GM23248 (cell line): ENCODE results near the gene NFATC2. TPM values are rescaled to one million over a fixed set of nuclear protein-coding genes. Genes with fewer than 3 reads are reported as not detected.

Experiments used
- DNase-seq: peaks from one replicate; pipeline ENCODE4 v3.0.0-alpha.2; 2015
- H2AFZ ChIP-seq: fragments of 200-600 bp; sonication (generic); 2 replicates; pipeline ENCODE4 v1.6.1; 2016; ENCODE audit warnings: antibody characterized with exemption
- H3F3A ChIP-seq: fragments of 200-600 bp; sonication (generic); 2 replicates; pipeline ENCODE4 v1.6.1; 2016; ENCODE audit warnings: mild to moderate bottlenecking, antibody characterized with exemption, mixed run types; ENCODE audit not compliant: insufficient read depth
- H3K27ac ChIP-seq: fragments of 200-600 bp; sonication (generic); 2 replicates; pipeline ENCODE4 v1.5.1; 2016; ENCODE audit warnings: mild to moderate bottlenecking
- H3K27me3 ChIP-seq: fragments of 200-600 bp; sonication (generic); replicated peaks from 2 replicates; pipeline ENCODE4 v1.6.1; 2016; ENCODE audit warnings: mild to moderate bottlenecking; ENCODE audit not compliant: insufficient read depth
- H3K36me3 ChIP-seq: fragments of 200-600 bp; sonication (generic); 2 replicates; pipeline ENCODE4 v1.6.1; 2016; ENCODE audit warnings: low read depth, mild to moderate bottlenecking
- H3K4me1 ChIP-seq: fragments of 200-600 bp; sonication (generic); 2 replicates; pipeline ENCODE4 v1.6.1; 2016; ENCODE audit warnings: mild to moderate bottlenecking; ENCODE audit not compliant: insufficient read depth
- H3K4me2 ChIP-seq: fragments of 200-600 bp; sonication (generic); one replicate; pipeline ENCODE4 v1.6.1; 2016; ENCODE audit warnings: mild to moderate bottlenecking; ENCODE audit not compliant: unreplicated experiment
- H3K4me3 ChIP-seq: fragments of 200-600 bp; sonication (generic); 2 replicates; pipeline ENCODE4 v1.5.1; 2016; ENCODE audit warnings: mild to moderate bottlenecking
- H3K79me2 ChIP-seq: fragments of 200-600 bp; sonication (generic); 2 replicates; pipeline ENCODE4 v1.6.1; 2016; ENCODE audit warnings: mild to moderate bottlenecking; ENCODE audit not compliant: insufficient read depth
- H3K9ac ChIP-seq: fragments of 200-600 bp; sonication (generic); 2 replicates; pipeline ENCODE4 v1.6.1; 2016; ENCODE audit warnings: mild to moderate bottlenecking
- H3K9me2 ChIP-seq: fragments of 200-600 bp; sonication (generic); 2 replicates; pipeline ENCODE4 v1.6.1; 2016; ENCODE audit warnings: mixed run types, mild to moderate bottlenecking, moderate library complexity; ENCODE audit not compliant: insufficient read depth
- H3K9me3 ChIP-seq: fragments of 200-600 bp; sonication (generic); one replicate; pipeline ENCODE4 v1.6.1; 2017; ENCODE audit warnings: low read depth
- H4K20me1 ChIP-seq: fragments of 200-600 bp; sonication (generic); 2 replicates; pipeline ENCODE4 v1.6.0; 2016; ENCODE audit not compliant: insufficient read depth
- EZH2 ChIP-seq: fragments of 200-600 bp; sonication (generic); IDR thresholded peaks from 2 replicates; pipeline ENCODE4 v1.6.1; 2018; ENCODE audit warnings: antibody characterized with exemption, mild to moderate bottlenecking; ENCODE audit not compliant: insufficient read depth, poor library complexity, severe bottlenecking
- EZH2phosphoT487 ChIP-seq: fragments of 200-600 bp; sonication (generic); IDR thresholded peaks from 2 replicates; pipeline ENCODE4 v1.6.1; 2018; ENCODE audit warnings: antibody characterized with exemption, moderate library complexity, mild to moderate bottlenecking, low read depth; ENCODE audit not compliant: insufficient read depth
- whole genome bisulfite sequencing, 2 experiments: methylation state at CpG; one replicate each; pipeline ENCODE4 v1.1.6; 2015 to 2017; ENCODE audit warnings: low lambda C conversion rate in 2 of 2, low coverage in 1 of 2; ENCODE audit errors: missing lambda C conversion rate in 2 of 2; 5-methylcytosine and 5-hydroxymethylcytosine counted together
- in situ Hi-C: fragments of 300-500 bp; cut with MboI; formaldehyde crosslinking; loops from 2 replicates; pipeline ENCODE4 v1.15.0; 2020
- polyA plus RNA-seq: library from polyadenylated mRNA; unstranded; fragments of >200 nt; fragmentation: Nextera tagmentation; extraction: Ambion mirVana; gene quantifications from 2 replicates; pipeline ENCODE4 v1.2.1, GENCODE V29; 2016
- total RNA-seq: library from RNA; depleted of rRNA; stranded (reverse); fragments of >200 nt; shearing (Covaris generic); gene quantifications from 2 replicates; pipeline ENCODE4 v1.2.3, GENCODE V29; 2014

NFATC2 gene
- total and polyA plus RNA-seq, 2 experiments from 2014 or later, result 0.11 to 0.14 TPM

DNA sequence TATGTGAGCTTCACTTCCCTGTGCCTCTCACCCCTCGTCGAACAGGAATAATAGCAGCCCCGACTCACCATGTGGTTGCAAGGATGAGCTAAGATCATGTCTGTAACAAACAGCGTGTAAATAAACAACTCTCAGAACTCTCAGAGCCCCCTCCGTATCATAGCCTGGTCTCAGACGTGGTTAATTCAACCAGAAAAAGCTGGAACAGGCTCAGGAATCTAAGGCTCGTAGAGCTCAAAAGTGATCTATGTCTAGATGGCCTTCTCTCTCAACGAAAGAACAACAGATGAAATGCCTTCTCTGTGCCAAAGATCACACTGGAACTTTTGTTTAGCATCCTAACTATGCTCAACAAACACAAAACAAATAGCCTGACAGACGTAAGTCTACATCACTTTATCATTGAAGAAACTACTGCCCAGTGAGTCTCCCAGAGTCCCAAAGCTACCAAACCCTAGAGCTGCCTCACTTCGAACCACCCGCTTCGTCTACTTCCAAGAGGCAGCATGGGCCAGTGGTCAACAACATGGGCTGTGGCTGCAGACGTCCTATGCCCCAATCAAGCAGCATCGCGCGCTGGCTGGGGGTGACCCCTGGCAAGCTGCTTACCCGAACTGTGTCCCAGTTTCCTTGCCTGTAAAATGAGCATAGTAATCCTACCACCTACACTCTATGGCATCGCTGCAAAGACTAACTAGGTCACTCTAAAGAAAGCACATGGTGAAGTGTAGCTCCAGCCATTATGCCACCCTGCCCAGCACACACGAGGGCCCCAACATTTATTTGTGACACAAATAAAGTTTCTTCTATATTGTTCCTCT, 35.1 kb downstream of the NFATC2 start:
- H3K9me2 ChIP-seq, result no peaks in the 10 kb centered on the region
- H3K9me3 ChIP-seq, result no peaks in the 10 kb centered on the region
- no peaks in the 10 kb centered on the region for H4K20me1 ChIP-seq
- H3K27ac ChIP-seq, result no peak overlapping the region
- H3K4me2 ChIP-seq, result no peak overlapping the region
- H2AFZ ChIP-seq, result no peak overlapping the region
- WGBS, 2 experiments, result 86 to 88% methylated on average over 18 to 19 of the region's 19 CpGs
- no peaks in the 10 kb centered on the region for H3K27me3 ChIP-seq
- H3K79me2 ChIP-seq, result no peaks in the 10 kb centered on the region
- in situ Hi-C loops, result no loop called here
- H3K4me3 ChIP-seq, result no peak overlapping the region
- TF ChIP-seq EZH2 (no peak), EZH2phosphoT487 (no peak)
- no peak for DNase-seq
- no peak overlapping the region for H3K9ac ChIP-seq
- no peaks in the 10 kb centered on the region for H3K4me1 ChIP-seq
- H3K36me3 ChIP-seq, result no peaks in the 10 kb centered on the region
- no peaks in the 10 kb centered on the region for H3F3A ChIP-seq

DNA sequence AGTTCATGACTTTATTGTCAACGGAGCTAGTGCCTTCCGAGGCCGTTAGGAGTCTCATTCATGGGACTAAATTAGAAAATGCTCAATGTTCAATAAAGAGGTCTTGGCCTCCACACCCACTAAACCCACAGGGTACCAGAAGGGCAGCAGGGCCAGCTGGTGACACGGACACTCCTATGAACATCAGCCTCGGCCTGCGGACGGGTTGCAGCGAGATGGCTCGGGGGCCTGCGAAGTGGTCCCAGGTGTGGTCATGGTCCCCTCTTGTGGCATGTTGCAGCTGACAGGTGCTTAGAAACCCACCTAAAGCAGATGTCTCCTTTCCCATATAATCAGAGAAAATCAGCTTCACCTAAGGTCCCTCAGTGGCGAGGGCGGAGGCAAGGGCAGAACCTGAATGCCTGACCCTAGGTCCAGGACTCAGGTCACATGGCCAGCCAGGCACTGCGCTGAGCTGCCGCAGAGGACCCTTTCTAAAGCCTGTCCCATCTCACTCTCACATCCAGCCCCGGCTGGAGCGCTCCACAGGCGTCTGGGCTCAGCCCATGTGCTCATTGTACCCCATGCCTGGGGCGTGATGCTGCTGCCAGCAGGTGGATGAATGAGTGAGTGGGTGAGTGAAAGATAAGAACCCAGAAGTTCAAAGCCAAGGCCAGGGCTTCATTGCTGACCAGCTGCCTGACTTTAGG, 35.8 kb downstream of the NFATC2 start:
- Histone ChIP-seq H3K4me1 (no peaks in the 10 kb centered on the region), H3K36me3 (no peaks in the 10 kb centered on the region), H3F3A (no peaks in the 10 kb centered on the region), H3K27me3 (no peaks in the 10 kb centered on the region), H3K27ac (no peak overlapping the region), H3K4me2 (no peak overlapping the region), H3K4me3 (no peak overlapping the region), H3K9me3 (no peaks in the 10 kb centered on the region), H3K9ac (no peak overlapping the region), H3K79me2 (no peaks in the 10 kb centered on the region), H2AFZ (no peak overlapping the region), H4K20me1 (no peaks in the 10 kb centered on the region), H3K9me2 (no peaks in the 10 kb centered on the region)
- no peak for TF ChIP-seq EZH2
- TF ChIP-seq EZH2phosphoT487, result no peak
- DNase-seq, result no peak
- in situ Hi-C loops, result no loop called here
- WGBS, 2 experiments, result 88 to 93% methylated on average over 17 to 18 of the region's 18 CpGs

DNA sequence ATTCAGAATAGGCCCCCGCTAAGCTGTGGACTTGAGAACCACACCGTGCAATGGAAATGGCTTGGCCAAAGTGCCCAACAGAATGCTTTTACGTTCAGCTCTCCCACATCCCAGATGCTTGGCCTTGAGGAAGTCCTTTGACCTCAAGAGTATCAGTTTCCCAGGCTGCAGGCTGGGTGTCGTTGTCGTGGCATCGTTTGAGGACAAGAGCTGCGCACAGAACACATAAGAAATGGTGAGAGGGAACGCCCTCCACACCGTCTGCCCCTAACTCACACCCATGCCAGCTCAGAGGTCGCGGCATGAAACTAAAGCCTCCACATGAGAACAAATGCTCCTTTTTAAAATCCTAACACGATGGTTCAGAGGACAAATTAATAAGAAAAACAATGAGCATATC, 37.0 kb downstream of the NFATC2 start:
- no peak for DNase-seq
- Histone ChIP-seq H3F3A (no peaks in the 10 kb centered on the region), H2AFZ (no peak overlapping the region), H3K27ac (no peak overlapping the region), H4K20me1 (no peaks in the 10 kb centered on the region), H3K9ac (no peak overlapping the region), H3K79me2 (no peaks in the 10 kb centered on the region), H3K4me2 (no peak overlapping the region), H3K36me3 (no peaks in the 10 kb centered on the region), H3K4me3 (no peak overlapping the region), H3K9me3 (no peaks in the 10 kb centered on the region), H3K9me2 (no peaks in the 10 kb centered on the region), H3K27me3 (no peaks in the 10 kb centered on the region), H3K4me1 (no peaks in the 10 kb centered on the region)
- in situ Hi-C loops, result no loop called here
- WGBS, 2 experiments, result 87 to 89% methylated on average over 12 of the region's 12 CpGs
- TF ChIP-seq EZH2phosphoT487, result no peak
- TF ChIP-seq EZH2, result no peak

DNA sequence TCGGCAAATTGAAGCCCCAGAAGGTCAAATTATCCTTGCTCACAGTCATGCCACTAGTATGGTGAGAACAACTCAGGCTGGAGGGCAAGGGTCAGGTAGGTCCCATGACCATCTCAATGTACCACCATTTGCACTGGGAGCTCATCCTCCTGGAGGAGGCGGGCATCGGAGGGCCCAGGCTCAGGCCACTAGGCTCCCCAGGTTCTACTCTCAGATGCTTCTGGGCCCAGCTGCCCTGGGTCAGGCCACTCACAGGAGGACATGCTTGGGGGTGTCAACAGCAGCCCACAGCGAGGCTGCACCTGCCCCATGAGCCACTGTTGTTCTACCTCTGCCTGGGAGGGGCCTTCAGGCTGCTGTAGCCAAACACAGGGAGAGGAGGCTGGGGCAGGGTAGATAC, 39.1 kb downstream of the NFATC2 start:
- no peak overlapping the region for H3K4me2 ChIP-seq
- H4K20me1 ChIP-seq, result no peaks in the 10 kb centered on the region
- H3K4me1 ChIP-seq, result no peaks in the 10 kb centered on the region
- no peaks in the 10 kb centered on the region for H3K9me2 ChIP-seq
- H3K27me3 ChIP-seq, result no peaks in the 10 kb centered on the region
- no peaks in the 10 kb centered on the region for H3F3A ChIP-seq
- H3K4me3 ChIP-seq, result no peak overlapping the region
- WGBS, 2 experiments, result 84 to 85% methylated on average over 4 of the region's 4 CpGs
- H2AFZ ChIP-seq, result no peak overlapping the region
- no peaks in the 10 kb centered on the region for H3K36me3 ChIP-seq
- H3K9me3 ChIP-seq, result no peaks in the 10 kb centered on the region
- no peak for DNase-seq
- no peaks in the 10 kb centered on the region for H3K79me2 ChIP-seq
- H3K9ac ChIP-seq, result no peak overlapping the region
- in situ Hi-C loops, result no loop called here
- no peak overlapping the region for H3K27ac ChIP-seq
- TF ChIP-seq EZH2 (no peak), EZH2phosphoT487 (no peak)
